ENCODE measurements around the gene POC1A.

The POC1A gene

DNA sequence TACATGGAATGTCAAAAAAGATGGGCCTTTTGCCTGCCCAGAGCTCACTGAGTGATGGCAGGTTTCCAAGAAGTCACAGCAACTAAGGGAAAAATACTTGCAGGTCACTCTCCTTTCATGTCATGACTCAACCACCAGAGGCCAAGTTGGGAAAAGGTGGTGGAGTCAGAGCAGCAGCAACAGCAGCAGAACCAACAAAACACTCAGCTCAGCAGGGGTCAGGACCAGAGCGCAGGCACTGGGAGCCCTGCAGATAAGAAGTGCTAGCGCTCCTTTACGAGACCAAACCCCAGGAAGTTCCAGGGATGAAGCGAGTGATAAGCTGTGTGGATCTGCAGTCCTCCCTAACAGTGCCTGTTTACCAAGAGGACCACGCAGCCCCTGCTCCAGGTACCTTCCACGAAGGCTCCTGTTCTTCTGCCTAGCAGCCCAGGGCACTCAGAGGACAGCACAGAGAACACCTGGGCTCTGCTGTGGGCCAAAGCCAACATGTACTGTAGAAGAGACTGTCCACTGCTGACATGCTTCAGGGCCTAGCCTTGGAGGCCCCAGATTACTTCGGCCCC, 26.0 kb downstream of the POC1A start:
- DNase-seq: peak; percentile 67
- peaks cover 14% of the 10 kb centered on the region for H3K79me1 ChIP-seq (replicated peaks; ENCODE audit: low read length, poor library complexity, severe bottlenecking)
- no peak overlapping the region for H3K4me3 ChIP-seq (ENCODE audit: insufficient read depth in 1 of 2, low read depth in 1 of 2, low read length in 2 of 2)
- H2BK120ac ChIP-seq (ENCODE audit: low read depth, low read length): no peak overlapping the region
- peak overlapping the region; percentile 2 for H3K27ac ChIP-seq (ENCODE audit: low read length, poor library complexity, severe bottlenecking)
- no peak overlapping the region for H2BK15ac ChIP-seq (ENCODE audit: low read depth, poor library complexity, severe bottlenecking)
- no peak overlapping the region for H2AK5ac ChIP-seq (ENCODE audit: low read length, severe bottlenecking)
- 46% methylated on average over 7 of the region's 7 CpGs for WGBS
- H3K9ac ChIP-seq (ENCODE audit: low read length): peak overlapping the region; percentile 4
- no peak overlapping the region for H4K91ac ChIP-seq (ENCODE audit: low read length)
- H2BK5ac ChIP-seq (ENCODE audit: low read depth, low read length, poor library complexity, severe bottlenecking): no peak overlapping the region
- H2AFZ ChIP-seq (ENCODE audit: low read depth, low read length): peak overlapping the region; percentile 31
- H3K9me3 ChIP-seq (ENCODE audit: control insufficient read depth, low read length): no peaks in the 10 kb centered on the region
- peak overlapping the region in 1 of 2 experiments; percentile 32 for H3K4ac ChIP-seq (ENCODE audit: low read depth in 1 of 2, low read length in 2 of 2)
- H3K4me1 ChIP-seq (ENCODE audit: control insufficient read depth, insufficient read depth, low read depth, low read length): peaks cover 5% of the 10 kb centered on the region
- no peak overlapping the region for H3K14ac ChIP-seq (ENCODE audit: low read length in 2 of 2)
- no peak overlapping the region for H3K23ac ChIP-seq (ENCODE audit: low read length in 2 of 2)
- peak overlapping the region in 1 of 2 experiments; percentile 74 for H3K18ac ChIP-seq (ENCODE audit: low read depth in 1 of 2, low read length in 2 of 2)
- H3K4me2 ChIP-seq (ENCODE audit: low read length, poor library complexity, severe bottlenecking): no peak overlapping the region
- H4K8ac ChIP-seq (ENCODE audit: low read length): no peak overlapping the region
- peaks cover 0 to 9% of the 10 kb centered on the region in 2 experiments for H3K36me3 ChIP-seq (ENCODE audit: control insufficient read depth in 1 of 2, insufficient read depth in 2 of 2, low read depth in 1 of 2, low read length in 2 of 2)
- H2BK12ac ChIP-seq (ENCODE audit: low read length in 2 of 2): no peak overlapping the region
- no peaks in the 10 kb centered on the region for H3K27me3 ChIP-seq (ENCODE audit: control insufficient read depth in 1 of 2, insufficient read depth in 1 of 2, low read length in 2 of 2)

GRCh38 chr3:52126500-52126899, 27.7 kb downstream of the POC1A start:
- Histone ChIP-seq H3K4me1 (ENCODE audit: control insufficient read depth, insufficient read depth, low read depth, low read length) (peaks cover 13% of the 10 kb centered on the region), H2BK15ac (ENCODE audit: low read depth, poor library complexity, severe bottlenecking) (no peak overlapping the region), H3K23ac (ENCODE audit: low read length in 2 of 2) (no peak overlapping the region), H3K79me1 (replicated peaks; ENCODE audit: low read length, poor library complexity, severe bottlenecking) (peaks cover 16% of the 10 kb centered on the region), H2AFZ (ENCODE audit: low read depth, low read length) (no peak overlapping the region), H3K4me3 (ENCODE audit: insufficient read depth in 1 of 2, low read depth in 1 of 2, low read length in 2 of 2) (no peak overlapping the region), H3K36me3 (ENCODE audit: control insufficient read depth in 1 of 2, insufficient read depth in 2 of 2, low read depth in 1 of 2, low read length in 2 of 2) (peaks cover 0 to 18% of the 10 kb centered on the region in 2 experiments), H3K4me2 (ENCODE audit: low read length, poor library complexity, severe bottlenecking) (no peak overlapping the region), H3K14ac (ENCODE audit: low read length in 2 of 2) (no peak overlapping the region), H3K18ac (ENCODE audit: low read depth in 1 of 2, low read length in 2 of 2) (no peak overlapping the region), H2BK5ac (ENCODE audit: low read depth, low read length, poor library complexity, severe bottlenecking) (no peak overlapping the region), H2BK12ac (ENCODE audit: low read length in 2 of 2) (no peak overlapping the region), H3K9me3 (ENCODE audit: control insufficient read depth, low read length) (no peaks in the 10 kb centered on the region), H2AK5ac (ENCODE audit: low read length, severe bottlenecking) (no peak overlapping the region), H3K4ac (ENCODE audit: low read depth in 1 of 2, low read length in 2 of 2) (no peak overlapping the region), H3K27ac (ENCODE audit: low read length, poor library complexity, severe bottlenecking) (no peak overlapping the region), H3K9ac (ENCODE audit: low read length) (no peak overlapping the region), H4K91ac (ENCODE audit: low read length) (no peak overlapping the region), H2BK120ac (ENCODE audit: low read depth, low read length) (no peak overlapping the region), H3K27me3 (ENCODE audit: control insufficient read depth in 1 of 2, insufficient read depth in 1 of 2, low read length in 2 of 2) (no peaks in the 10 kb centered on the region), H4K8ac (ENCODE audit: low read length) (no peak overlapping the region)
- 89% methylated on average over 6 of the region's 6 CpGs for WGBS
- DNase-seq: no peak

- H2BK120ac ChIP-seq (ENCODE audit: low read depth, low read length): no peak overlapping the region
- peaks cover 17% of the 10 kb centered on the region for H3K4me1 ChIP-seq (ENCODE audit: control insufficient read depth, insufficient read depth, low read depth, low read length)
- no peak overlapping the region for H2BK12ac ChIP-seq (ENCODE audit: low read length in 2 of 2)
- H3K79me1 ChIP-seq (replicated peaks; ENCODE audit: low read length, poor library complexity, severe bottlenecking): peaks cover 12% of the 10 kb centered on the region
- H2AK5ac ChIP-seq (ENCODE audit: low read length, severe bottlenecking): no peak overlapping the region
- 92% methylated on average over 4 of the region's 4 CpGs for WGBS
- H3K9ac ChIP-seq (ENCODE audit: low read length): no peak overlapping the region
- no peak overlapping the region for H3K27ac ChIP-seq (ENCODE audit: low read length, poor library complexity, severe bottlenecking)
- H3K4me2 ChIP-seq (ENCODE audit: low read length, poor library complexity, severe bottlenecking): no peak overlapping the region
- no peak overlapping the region for H4K91ac ChIP-seq (ENCODE audit: low read length)
- H2BK5ac ChIP-seq (ENCODE audit: low read depth, low read length, poor library complexity, severe bottlenecking): no peak overlapping the region
- DNase-seq: no peak
- no peak overlapping the region for H3K23ac ChIP-seq (ENCODE audit: low read length in 2 of 2)
- no peak overlapping the region for H2BK15ac ChIP-seq (ENCODE audit: low read depth, poor library complexity, severe bottlenecking)
- no peak overlapping the region for H3K4ac ChIP-seq (ENCODE audit: low read depth in 1 of 2, low read length in 2 of 2)
- no peak overlapping the region for H3K14ac ChIP-seq (ENCODE audit: low read length in 2 of 2)
- no peak overlapping the region for H2AFZ ChIP-seq (ENCODE audit: low read depth, low read length)
- H3K4me3 ChIP-seq (ENCODE audit: insufficient read depth in 1 of 2, low read depth in 1 of 2, low read length in 2 of 2): no peak overlapping the region
- H3K18ac ChIP-seq (ENCODE audit: low read depth in 1 of 2, low read length in 2 of 2): no peak overlapping the region
- H3K36me3 ChIP-seq (ENCODE audit: control insufficient read depth in 1 of 2, insufficient read depth in 2 of 2, low read depth in 1 of 2, low read length in 2 of 2): peaks cover 0 to 18% of the 10 kb centered on the region in 2 experiments
- no peaks in the 10 kb centered on the region for H3K27me3 ChIP-seq (ENCODE audit: control insufficient read depth in 1 of 2, insufficient read depth in 1 of 2, low read length in 2 of 2)
- H3K9me3 ChIP-seq (ENCODE audit: control insufficient read depth, low read length): no peaks in the 10 kb centered on the region
- H4K8ac ChIP-seq (ENCODE audit: low read length): no peak overlapping the region
Measured at GRCh38 chr3:52126036-52126435, 28.2 kb downstream of the POC1A start.

GRCh38 chr3:52124766-52125165, 29.5 kb downstream of the POC1A start:
- 97% methylated on average over 8 of the region's 8 CpGs for WGBS
- Histone ChIP-seq H2AFZ (ENCODE audit: low read depth, low read length) (no peak overlapping the region), H3K9ac (ENCODE audit: low read length) (no peak overlapping the region), H3K27me3 (ENCODE audit: control insufficient read depth in 1 of 2, insufficient read depth in 1 of 2, low read length in 2 of 2) (no peaks in the 10 kb centered on the region), H3K9me3 (ENCODE audit: control insufficient read depth, low read length) (no peaks in the 10 kb centered on the region), H4K8ac (ENCODE audit: low read length) (no peak overlapping the region), H2BK15ac (ENCODE audit: low read depth, poor library complexity, severe bottlenecking) (no peak overlapping the region), H3K27ac (ENCODE audit: low read length, poor library complexity, severe bottlenecking) (no peak overlapping the region), H3K36me3 (ENCODE audit: control insufficient read depth in 1 of 2, insufficient read depth in 2 of 2, low read depth in 1 of 2, low read length in 2 of 2) (peaks cover 0 to 11% of the 10 kb centered on the region in 2 experiments), H3K14ac (ENCODE audit: low read length in 2 of 2) (no peak overlapping the region), H2BK5ac (ENCODE audit: low read depth, low read length, poor library complexity, severe bottlenecking) (no peak overlapping the region), H2AK5ac (ENCODE audit: low read length, severe bottlenecking) (no peak overlapping the region), H3K79me1 (replicated peaks; ENCODE audit: low read length, poor library complexity, severe bottlenecking) (peaks cover 11% of the 10 kb centered on the region), H4K91ac (ENCODE audit: low read length) (no peak overlapping the region), H3K4me1 (ENCODE audit: control insufficient read depth, insufficient read depth, low read depth, low read length) (peaks cover 20% of the 10 kb centered on the region), H3K4me2 (ENCODE audit: low read length, poor library complexity, severe bottlenecking) (no peak overlapping the region), H3K4me3 (ENCODE audit: insufficient read depth in 1 of 2, low read depth in 1 of 2, low read length in 2 of 2) (no peak overlapping the region), H3K23ac (ENCODE audit: low read length in 2 of 2) (no peak overlapping the region), H3K18ac (ENCODE audit: low read depth in 1 of 2, low read length in 2 of 2) (no peak overlapping the region), H2BK12ac (ENCODE audit: low read length in 2 of 2) (no peak overlapping the region), H2BK120ac (ENCODE audit: low read depth, low read length) (no peak overlapping the region), H3K4ac (ENCODE audit: low read depth in 1 of 2, low read length in 2 of 2) (no peak overlapping the region)
- no peak for DNase-seq

Measured in mesenchymal stem cell (in vitro differentiated cells and primary cell).